NB4 (cell line): ENCODE results near the gene A4GALT.
"Not testable (repeated sequence)": the region's sequence is repeated elsewhere in the genome, so short reads cannot be mapped to it uniquely, and the experiment has no call there.

Source experiments
- DNase-seq: peaks from one replicate; pipeline ENCODE4 v3.0.0; 2010; ENCODE audit warnings: low read depth
- H3K4me3 ChIP-seq: one replicate; pipeline ENCODE4 v1.5.1; 2011; ENCODE audit warnings: mild to moderate bottlenecking, low read depth, low read length, moderate library complexity
- MYC ChIP-seq: IDR thresholded peaks from 2 replicates; pipeline ENCODE4 v1.6.1; 2011; ENCODE audit warnings: low read depth, low read length
- POLR2A ChIP-seq: IDR thresholded peaks from 2 replicates; pipeline ENCODE4 v1.6.1; 2011; ENCODE audit warnings: mild to moderate bottlenecking; ENCODE audit not compliant: insufficient read length; ENCODE audit errors: extremely low read depth
- TF ChIP-seq, protein P1 (sequence below): IDR thresholded peaks from 2 replicates; pipeline ENCODE4 v1.6.1; 2011; ENCODE audit warnings: low read depth, low read length
- TF ChIP-seq, protein P2 (sequence below): IDR thresholded peaks from one replicate; pipeline ENCODE4 v1.5.1; 2012; ENCODE audit warnings: low read depth, low read length

A4GALT gene

DNA sequence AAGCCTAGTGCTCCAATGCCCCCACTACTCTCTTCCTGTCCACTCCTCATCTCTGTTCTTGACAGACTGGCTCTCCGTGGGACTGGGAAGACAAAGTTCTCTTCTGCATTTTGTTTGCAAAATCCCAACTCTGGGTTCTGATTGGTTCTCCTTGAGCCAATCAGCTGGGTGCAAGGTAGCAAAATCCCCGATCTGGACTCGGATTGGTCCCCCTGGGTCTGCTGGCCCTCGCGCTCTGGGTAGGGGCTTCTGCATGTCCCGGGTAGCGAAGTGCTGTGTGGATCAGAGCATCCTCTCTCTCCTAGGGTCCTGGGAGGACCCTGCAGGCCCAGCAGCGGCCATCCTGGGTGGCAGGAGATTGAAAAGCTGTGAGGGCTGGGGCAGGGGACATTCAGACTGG lies 22.3 kb upstream of the A4GALT start:
- no peak overlapping the region for H3K4me3 ChIP-seq
- TF ChIP-seq POLR2A: no peak
- TF ChIP-seq, protein P1, sequence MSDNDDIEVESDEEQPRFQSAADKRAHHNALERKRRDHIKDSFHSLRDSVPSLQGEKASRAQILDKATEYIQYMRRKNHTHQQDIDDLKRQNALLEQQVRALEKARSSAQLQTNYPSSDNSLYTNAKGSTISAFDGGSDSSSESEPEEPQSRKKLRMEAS: no peak
- no peak for DNase-seq

- H3K4me3 ChIP-seq, DNase-seq: not testable (repeated sequence)
Observed at GRCh38 chr22:42740320-42740719, 19.6 kb upstream of the A4GALT start.

DNA sequence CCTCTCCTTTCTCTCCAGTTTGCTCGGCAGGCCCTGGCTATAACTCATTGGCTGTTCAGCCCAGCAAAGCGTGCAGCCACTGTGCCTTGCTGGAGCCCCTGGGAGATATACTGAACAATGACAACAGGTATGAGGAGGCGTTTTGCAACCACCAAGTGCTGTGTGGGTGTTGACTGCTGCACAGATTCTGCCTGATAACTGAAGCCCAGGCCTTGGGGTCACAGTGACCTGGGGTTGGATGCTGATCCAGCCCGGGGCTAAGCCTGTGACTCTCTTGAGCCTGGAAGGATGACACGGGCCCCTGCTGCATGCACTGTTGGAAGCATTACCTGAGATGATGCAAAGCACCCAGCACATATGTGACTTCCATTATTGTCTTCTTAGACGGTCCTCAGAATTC lies 13.7 kb upstream of the A4GALT start:
- H3K4me3 ChIP-seq: no peak overlapping the region
- TF ChIP-seq MYC: no peak
- no peak for TF ChIP-seq POLR2A
- TF ChIP-seq, protein P1: no peak
- TF ChIP-seq, protein P2, sequence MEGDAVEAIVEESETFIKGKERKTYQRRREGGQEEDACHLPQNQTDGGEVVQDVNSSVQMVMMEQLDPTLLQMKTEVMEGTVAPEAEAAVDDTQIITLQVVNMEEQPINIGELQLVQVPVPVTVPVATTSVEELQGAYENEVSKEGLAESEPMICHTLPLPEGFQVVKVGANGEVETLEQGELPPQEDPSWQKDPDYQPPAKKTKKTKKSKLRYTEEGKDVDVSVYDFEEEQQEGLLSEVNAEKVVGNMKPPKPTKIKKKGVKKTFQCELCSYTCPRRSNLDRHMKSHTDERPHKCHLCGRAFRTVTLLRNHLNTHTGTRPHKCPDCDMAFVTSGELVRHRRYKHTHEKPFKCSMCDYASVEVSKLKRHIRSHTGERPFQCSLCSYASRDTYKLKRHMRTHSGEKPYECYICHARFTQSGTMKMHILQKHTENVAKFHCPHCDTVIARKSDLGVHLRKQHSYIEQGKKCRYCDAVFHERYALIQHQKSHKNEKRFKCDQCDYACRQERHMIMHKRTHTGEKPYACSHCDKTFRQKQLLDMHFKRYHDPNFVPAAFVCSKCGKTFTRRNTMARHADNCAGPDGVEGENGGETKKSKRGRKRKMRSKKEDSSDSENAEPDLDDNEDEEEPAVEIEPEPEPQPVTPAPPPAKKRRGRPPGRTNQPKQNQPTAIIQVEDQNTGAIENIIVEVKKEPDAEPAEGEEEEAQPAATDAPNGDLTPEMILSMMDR: no peak
- DNase-seq: no peak

DNA sequence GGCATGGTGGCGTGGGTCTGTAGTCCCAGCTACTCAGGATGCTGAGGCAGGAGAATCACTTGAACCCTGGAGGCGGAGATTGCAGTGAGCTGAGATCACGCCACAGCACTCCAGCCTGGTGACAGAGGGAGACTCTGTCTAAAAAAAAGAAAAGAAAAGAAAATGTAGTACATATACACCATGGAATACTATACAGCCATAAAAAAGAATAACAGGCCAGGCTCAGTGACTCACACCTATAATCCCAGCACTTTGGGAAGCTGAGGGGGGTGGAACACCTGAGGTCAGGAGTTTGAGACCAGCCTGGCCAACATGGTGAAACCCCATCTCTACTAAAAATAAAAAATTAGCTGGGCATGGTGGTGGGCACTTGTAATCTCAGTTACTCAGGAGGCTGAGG lies 12.7 kb upstream of the A4GALT start:
- not testable (repeated sequence) for H3K4me3 ChIP-seq, DNase-seq

DNA sequence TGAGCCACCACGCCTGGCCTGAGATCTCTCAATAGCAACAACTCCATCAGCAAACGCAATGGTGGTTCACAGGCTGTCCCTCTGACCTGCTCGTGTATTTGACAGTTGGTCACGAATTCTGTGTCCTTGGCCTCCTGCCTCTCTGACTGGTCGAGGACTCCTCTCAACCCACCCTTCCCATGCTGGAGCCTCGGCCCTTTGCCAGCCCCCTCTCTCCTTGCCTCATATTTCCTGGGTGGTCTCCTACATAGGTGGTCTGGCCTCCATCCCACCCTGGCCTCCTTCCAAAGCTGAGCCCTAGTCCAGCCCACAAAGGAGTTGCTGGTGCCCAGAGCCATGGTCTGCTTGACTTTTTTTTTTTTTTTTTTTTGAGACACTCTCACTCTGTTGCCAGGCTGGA lies 11.4 kb upstream of the A4GALT start:
- TF ChIP-seq, protein P1: no peak
- TF ChIP-seq MYC (no peak), POLR2A (no peak)
- TF ChIP-seq, protein P2: no peak
- no peak overlapping the region for H3K4me3 ChIP-seq
- no peak for DNase-seq

- DNase-seq: no peak
- H3K4me3 ChIP-seq: no peak overlapping the region
- TF ChIP-seq, protein P2: no peak
- TF ChIP-seq, protein P1: no peak
- TF ChIP-seq MYC: no peak
- no peak for TF ChIP-seq POLR2A
Observed at GRCh38 chr22:42726811-42727210, 6.1 kb upstream of the A4GALT start.

DNA sequence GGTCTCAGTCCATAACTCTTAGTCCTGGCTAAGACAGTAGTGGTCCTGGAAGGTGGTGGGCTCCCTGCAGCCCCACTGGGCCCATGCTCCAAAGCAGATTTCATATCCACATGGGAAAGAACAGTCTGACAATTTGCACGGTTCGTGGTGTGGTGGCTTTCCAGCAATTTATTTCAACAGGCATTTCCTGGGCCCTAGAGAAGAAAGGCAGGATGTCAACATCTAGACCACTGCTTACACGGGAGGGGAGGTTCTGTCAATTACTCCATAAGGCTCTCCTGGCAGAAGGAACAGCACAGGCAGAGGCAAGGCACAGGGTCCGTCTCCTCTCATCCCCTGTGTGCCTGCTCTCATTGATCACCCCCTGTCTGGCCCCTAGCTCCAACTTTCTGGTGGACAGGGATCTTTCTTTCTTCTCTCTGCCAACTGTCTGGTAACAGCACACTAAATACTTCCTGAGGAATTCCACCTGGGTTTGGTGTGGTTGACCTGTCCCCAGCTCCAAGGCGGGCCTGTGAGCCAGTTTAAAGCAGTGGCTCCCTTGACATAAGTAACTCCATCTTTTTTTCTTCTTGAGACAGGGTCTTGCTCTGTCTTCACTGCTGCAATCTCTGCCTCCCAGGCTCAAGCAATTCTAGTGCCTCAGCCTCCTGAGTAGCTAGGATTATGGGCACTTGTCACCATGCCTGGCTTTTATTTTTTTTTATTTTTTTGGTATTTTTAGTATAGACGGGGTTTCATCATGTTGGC lies 5.1 kb upstream of the A4GALT start:
- TF ChIP-seq MYC (no peak), POLR2A (no peak)
- TF ChIP-seq, protein P1: no peak
- TF ChIP-seq, protein P2: no peak
- H3K4me3 ChIP-seq: no peak overlapping the region
- DNase-seq: no peak

- no peak overlapping the region for H3K4me3 ChIP-seq
- TF ChIP-seq MYC (no peak), POLR2A (no peak)
- TF ChIP-seq, protein P1: no peak
- TF ChIP-seq, protein P2: no peak
- no peak for DNase-seq
Observed at GRCh38 chr22:42724062-42724461, 3.4 kb upstream of the A4GALT start.
